NB4 (cell line): ENCODE results near the gene OR2F2.
A peak's percentile ranks its signal among the peaks of the same experiment; 100 is the strongest.

Source experiments
- DNase-seq: peaks from one replicate; pipeline ENCODE4 v3.0.0; 2010; ENCODE audit warnings: low read depth
- H3K4me3 ChIP-seq: one replicate; pipeline ENCODE4 v1.5.1; 2011; ENCODE audit warnings: mild to moderate bottlenecking, low read depth, low read length, moderate library complexity
- MAX ChIP-seq: IDR thresholded peaks from 2 replicates; pipeline ENCODE4 v1.6.1; 2011; ENCODE audit warnings: low read depth, low read length
- MYC ChIP-seq: IDR thresholded peaks from 2 replicates; pipeline ENCODE4 v1.6.1; 2011; ENCODE audit warnings: low read depth, low read length
- POLR2A ChIP-seq: IDR thresholded peaks from 2 replicates; pipeline ENCODE4 v1.6.1; 2011; ENCODE audit warnings: mild to moderate bottlenecking; ENCODE audit not compliant: insufficient read length; ENCODE audit errors: extremely low read depth
- TF ChIP-seq, protein P1 (sequence below): IDR thresholded peaks from one replicate; pipeline ENCODE4 v1.5.1; 2012; ENCODE audit warnings: low read depth, low read length

Gene OR2F2

GRCh38 chr7:143901332-143901667 lies 33.7 kb upstream of the OR2F2 start:
- TF ChIP-seq MAX (no peak), MYC (no peak), POLR2A (no peak)
- TF ChIP-seq, protein P1, sequence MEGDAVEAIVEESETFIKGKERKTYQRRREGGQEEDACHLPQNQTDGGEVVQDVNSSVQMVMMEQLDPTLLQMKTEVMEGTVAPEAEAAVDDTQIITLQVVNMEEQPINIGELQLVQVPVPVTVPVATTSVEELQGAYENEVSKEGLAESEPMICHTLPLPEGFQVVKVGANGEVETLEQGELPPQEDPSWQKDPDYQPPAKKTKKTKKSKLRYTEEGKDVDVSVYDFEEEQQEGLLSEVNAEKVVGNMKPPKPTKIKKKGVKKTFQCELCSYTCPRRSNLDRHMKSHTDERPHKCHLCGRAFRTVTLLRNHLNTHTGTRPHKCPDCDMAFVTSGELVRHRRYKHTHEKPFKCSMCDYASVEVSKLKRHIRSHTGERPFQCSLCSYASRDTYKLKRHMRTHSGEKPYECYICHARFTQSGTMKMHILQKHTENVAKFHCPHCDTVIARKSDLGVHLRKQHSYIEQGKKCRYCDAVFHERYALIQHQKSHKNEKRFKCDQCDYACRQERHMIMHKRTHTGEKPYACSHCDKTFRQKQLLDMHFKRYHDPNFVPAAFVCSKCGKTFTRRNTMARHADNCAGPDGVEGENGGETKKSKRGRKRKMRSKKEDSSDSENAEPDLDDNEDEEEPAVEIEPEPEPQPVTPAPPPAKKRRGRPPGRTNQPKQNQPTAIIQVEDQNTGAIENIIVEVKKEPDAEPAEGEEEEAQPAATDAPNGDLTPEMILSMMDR: no peak
- H3K4me3 ChIP-seq: peak overlapping the region; percentile 81
- DNase-seq: no peak

DNA sequence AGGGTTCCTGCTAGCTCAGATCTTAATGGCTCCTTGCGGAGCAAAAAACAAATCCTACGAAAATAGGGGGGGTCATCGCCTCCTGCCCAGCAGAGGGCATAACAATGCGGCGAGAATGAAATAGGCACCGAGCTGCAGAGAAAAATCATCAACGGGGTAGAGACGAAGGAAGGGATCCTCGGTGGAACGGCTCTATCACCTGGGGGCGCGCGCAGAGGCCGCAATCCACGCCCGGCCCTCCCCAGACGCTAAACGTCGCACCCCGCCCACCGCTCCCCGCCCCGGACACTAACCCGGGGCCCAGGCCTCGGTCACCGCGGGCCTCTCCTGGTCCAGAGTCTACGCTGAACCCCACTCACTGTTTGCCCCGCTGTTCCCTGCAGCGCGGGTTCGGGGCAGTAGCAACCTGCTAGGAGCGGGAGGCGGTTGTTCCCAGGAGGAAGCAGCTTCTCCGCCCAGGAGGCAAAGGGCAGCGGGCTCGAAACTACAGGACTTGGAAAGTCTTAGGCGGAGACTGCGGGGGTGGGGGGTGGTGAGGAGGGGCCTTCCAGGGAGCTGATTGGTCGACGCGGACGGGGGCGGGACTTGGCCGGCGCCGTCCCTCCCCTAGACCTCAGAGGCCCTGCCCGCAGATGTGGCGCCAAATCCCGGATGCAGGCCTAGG lies 33.2 kb upstream of the OR2F2 start, which contains the start of gene TCAF1:
TSS of gene TCAF1 (minus strand) at position 509 of the 664 bp plus-strand sequence. CDS start 25,568 bp downstream, outside the sequence.
- DNase-seq: peak; percentile 96
- H3K4me3 ChIP-seq: peak within 1 kb of the TSS; percentile 81
- TF ChIP-seq, protein P1: peak; percentile 40
- TF ChIP-seq MYC: no peak
- peak; percentile 41 for TF ChIP-seq POLR2A
- no peak for TF ChIP-seq MAX

- peak overlapping the region; percentile 22 for H3K4me3 ChIP-seq
- no peak for DNase-seq
- TF ChIP-seq POLR2A (no peak), MYC (no peak), MAX (no peak)
- TF ChIP-seq, protein P1: no peak
Observed at GRCh38 chr7:143902332-143902899, 32.6 kb upstream of the OR2F2 start.

DNA sequence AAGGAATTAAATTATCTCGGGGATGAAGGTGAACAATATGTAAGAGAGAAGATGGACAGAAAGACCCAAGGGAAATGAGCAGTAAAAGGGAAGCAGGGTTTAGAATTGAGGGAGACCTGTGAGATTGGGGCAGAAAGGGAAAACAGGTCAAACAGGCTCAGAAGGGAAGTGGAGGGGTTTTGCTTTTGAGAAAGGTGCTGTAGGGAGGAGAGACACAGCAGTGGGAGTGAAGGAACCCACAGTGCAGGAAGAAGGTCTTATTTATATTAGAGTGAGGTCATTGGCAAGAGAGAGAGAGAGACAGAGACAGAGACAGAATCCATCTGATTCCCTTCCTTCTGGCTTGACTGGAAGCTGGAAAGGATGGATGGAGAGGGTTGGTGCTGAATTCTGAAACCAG lies 29.5 kb upstream of the OR2F2 start:
- no peak for DNase-seq
- TF ChIP-seq, protein P1: no peak
- no peak for TF ChIP-seq MYC
- no peak for TF ChIP-seq MAX
- TF ChIP-seq POLR2A: no peak
- no peak overlapping the region for H3K4me3 ChIP-seq

- TF ChIP-seq MAX (no peak), MYC (no peak), POLR2A (no peak)
- TF ChIP-seq, protein P1: no peak
- no peak overlapping the region for H3K4me3 ChIP-seq
- DNase-seq: no peak
Observed at GRCh38 chr7:143906151-143906550, 28.9 kb upstream of the OR2F2 start.
